Activated T-cell treated with anti-CD3 and anti-CD28 coated beads for 1 hour (primary cell): ENCODE data around the gene LRRC14B.
"Not testable (repeated sequence)": the region's sequence is repeated elsewhere in the genome, so short reads cannot be mapped to it uniquely, and the experiment has no call there.

Experiments used
- DNase-seq: peaks from one replicate; pipeline ENCODE4 v3.0.0-alpha.2; 2020; ENCODE audit warnings: low read depth

Gene LRRC14B

GRCh38 chr5:208449-209114, 17.3 kb downstream of the LRRC14B start:
- no peak for DNase-seq

GRCh38 chr5:213803-214395, 22.6 kb downstream of the LRRC14B start:
- no peak for DNase-seq

DNA sequence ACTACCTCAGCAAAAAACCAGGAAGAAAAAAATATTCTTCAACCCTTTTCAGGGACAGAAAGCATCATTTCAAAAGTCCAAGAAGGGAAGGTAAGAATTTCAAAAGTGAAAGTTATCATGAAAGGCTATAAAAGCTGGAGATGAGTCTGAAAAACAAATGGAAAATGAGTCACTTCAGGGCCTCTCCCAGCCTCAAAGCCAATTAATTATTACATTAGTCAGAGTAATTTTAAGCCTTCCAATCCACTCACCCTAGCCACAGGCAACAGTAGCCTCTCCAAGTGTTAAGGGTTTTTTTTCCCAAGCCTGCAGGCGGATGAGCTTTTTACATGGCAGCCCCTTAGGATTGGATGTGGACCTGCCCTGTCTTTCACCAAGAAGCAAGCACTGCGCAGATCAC, 24.0 kb downstream of the LRRC14B start:
- DNase-seq, result not testable (repeated sequence)

DNA sequence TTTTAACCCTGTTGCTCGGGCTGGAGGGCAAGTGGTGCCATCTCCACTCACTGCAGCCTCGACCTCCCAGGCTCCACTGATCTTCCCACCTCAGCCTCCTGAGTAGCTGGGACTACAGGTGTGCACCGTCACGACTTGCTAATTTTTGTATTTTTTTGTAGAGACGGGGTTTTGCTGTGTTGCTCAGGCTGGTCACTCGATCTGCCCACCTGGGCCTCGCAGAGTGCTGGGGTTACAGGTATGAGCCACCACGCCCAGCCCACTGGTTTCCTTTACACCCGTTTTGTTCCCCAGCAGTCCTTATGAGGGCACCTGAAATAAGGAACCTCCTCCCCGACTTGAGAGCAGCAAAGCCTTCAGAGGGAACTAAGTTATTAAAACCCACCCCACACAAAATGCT, 24.8 kb downstream of the LRRC14B start:
- not testable (repeated sequence) for DNase-seq

GRCh38 chr5:217494-218456, 26.5 kb downstream of the LRRC14B start, which contains the start of the genes CCDC127 and SDHA:
CCDC127 (minus strand) TSS chr5:218153; CDS start chr5:216849, 1,304 bp downstream.
SDHA (plus strand) TSS chr5:218320; CDS start chr5:218356, 36 bp downstream.
- DNase-seq, result peak; percentile 99

GRCh38 chr5:218457-219291, 27.4 kb downstream of the LRRC14B start:
- DNase-seq, result no peak

GRCh38 chr5:219460-219863, 28.2 kb downstream of the LRRC14B start:
- peak; percentile 10 for DNase-seq

DNA sequence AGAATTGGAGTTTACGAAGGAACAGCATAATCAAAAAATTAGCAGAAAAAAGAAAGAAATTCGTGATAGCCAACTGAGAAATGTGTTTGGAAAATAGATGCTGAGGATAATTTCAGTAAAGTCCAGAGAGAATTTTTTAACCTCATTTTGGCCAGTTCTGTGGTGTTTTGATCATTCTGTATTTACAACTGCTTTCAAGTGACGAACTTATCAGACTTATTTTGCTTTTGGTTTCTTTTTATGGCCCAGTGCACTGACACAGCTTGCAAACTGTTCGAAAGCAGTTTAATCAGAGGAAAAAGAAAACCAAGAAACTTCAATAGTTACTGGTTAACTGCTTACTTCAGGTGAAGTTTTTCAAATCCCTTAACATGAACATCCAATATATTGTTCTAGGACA, 28.7 kb downstream of the LRRC14B start:
- DNase-seq, result no peak

DNA sequence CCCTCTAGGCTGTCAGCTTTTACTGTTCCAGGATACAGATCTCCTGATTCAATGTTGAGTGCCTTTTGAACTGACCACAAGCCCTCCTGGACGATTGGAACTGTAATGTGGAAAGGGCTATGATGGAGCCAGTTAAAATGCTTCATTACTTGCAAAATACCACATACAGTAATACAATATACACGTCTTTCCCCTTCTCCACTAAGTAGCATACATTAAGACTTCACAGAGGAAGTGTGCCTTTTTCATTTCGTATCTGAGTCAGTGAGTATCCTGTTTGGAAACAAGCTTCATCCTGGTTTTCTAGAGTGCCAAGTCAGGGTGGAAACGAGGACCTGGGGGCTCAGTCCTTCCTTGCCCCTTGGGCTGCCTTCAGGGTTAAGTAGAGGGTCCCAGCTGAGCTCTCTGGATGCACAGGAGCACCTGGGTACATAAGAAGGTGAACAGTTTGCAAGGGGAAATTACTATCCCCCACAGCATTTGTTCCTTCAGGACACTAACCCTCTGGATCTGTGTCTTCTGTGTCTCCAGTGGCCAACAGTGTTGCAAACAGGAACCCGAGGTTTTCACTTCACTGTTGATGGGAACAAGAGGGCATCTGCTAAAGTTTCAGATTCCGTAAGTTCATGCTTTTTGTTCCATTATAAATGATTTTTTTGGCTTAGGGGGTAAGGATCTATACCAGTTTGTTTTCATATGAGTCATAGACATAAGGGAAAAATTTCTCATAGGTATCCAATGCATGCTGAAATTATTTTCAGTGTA, 31.8 kb downstream of the LRRC14B start:
- DNase-seq, result not testable (repeated sequence)

DNA sequence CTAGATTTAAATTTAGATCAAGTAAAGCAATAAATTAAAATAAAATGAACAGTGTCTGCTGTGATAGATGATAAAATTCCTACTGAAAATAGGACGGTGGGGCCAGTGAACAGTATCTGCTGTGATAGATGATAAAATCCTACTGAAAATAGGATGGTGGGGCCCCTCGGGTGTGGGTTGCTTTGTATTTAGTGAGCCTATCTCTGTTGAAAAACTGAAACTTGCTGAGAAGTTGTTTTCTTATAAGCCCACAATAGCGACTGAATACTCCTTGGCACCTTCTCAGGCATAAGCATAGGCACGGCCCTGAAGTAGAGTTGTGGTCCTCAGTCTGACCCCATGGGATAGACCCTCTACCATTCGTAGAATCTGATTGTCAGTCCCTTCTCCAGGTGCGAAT, 32.5 kb downstream of the LRRC14B start:
- DNase-seq, result no peak

DNA sequence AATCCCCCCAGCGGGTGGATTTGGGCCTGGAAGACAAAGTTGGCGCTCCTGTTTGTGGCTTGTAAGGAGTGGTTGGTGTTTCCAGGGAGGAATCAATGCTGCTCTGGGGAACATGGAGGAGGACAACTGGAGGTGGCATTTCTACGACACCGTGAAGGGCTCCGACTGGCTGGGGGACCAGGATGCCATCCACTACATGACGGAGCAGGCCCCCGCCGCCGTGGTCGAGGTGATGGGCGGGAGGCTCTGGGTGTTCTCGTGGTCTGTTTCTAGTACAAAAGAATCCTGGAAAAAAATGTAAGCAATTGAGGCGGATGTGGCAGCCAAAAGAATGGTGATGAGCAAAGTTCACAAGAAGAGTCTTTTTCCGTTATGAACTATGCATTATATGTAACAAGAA, 34.0 kb downstream of the LRRC14B start:
- DNase-seq, result no peak

- DNase-seq, result not testable (repeated sequence)
Measured at GRCh38 chr5:227375-227774, 36.1 kb downstream of the LRRC14B start.

DNA sequence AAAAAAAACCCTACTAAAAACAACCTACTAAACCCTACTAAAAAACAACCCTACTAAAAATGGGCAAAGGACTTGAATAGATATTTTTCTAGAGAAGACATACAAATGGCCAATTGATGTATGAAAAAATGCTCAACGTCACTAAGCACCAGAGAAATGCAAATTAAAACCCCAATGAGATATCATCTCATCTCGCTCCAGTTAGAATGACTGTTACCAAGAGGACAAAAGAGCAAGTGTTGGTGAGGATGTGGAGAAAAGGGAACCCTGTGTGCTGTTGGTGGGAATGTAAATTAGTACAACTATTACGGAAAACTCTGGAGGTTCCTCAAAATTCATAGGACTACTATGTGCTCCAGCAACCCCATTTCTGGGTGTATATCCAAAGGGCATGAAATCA, 37.6 kb downstream of the LRRC14B start:
- DNase-seq, result no peak

- DNase-seq, result no peak
Measured at GRCh38 chr5:230711-231110, 39.4 kb downstream of the LRRC14B start.

- DNase-seq, result no peak
Measured at GRCh38 chr5:231661-232060, 40.4 kb downstream of the LRRC14B start.

DNA sequence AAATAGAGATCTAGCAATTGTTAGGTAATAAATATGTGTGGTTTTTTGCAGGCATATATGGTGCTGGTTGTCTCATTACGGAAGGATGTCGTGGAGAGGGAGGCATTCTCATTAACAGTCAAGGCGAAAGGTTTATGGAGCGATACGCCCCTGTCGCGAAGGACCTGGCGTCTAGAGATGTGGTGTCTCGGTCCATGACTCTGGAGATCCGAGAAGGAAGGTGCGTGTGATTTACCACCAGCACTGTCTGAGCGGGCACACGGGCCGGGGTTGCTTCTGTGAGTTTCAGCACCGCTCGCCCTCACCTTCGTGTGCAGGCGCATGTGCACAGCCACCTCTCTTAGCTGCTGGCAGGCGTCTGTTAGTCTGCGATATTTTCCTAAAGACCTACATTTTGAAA, 42.1 kb downstream of the LRRC14B start:
- DNase-seq, result not testable (repeated sequence)

GRCh38 chr5:234450-234849, 43.2 kb downstream of the LRRC14B start:
- no peak for DNase-seq

- DNase-seq, result not testable (repeated sequence)
Measured at GRCh38 chr5:235527-235926, 44.2 kb downstream of the LRRC14B start.

GRCh38 chr5:237931-238330, 46.6 kb downstream of the LRRC14B start:
- not testable (repeated sequence) for DNase-seq

DNA sequence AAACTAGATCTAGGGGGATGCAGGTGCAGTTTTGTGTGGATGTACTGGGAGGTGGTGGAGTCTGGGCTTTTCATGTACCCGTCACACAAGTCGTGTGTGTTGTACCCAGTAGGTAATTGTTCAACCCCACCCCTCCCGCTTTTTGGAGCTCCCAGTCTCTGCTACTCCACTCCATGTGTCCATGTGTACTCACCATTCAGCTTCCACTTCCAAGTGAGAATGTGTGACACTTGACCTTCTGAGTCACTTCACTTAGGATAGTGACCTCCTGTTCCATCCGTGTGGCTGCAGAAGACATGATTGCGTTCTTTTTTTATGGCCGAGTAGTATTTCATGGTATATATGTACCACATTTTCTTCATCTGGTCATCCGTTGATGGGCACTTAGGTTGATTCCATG, 49.3 kb downstream of the LRRC14B start:
- DNase-seq, result not testable (repeated sequence)
